IPS DF 4.7 (cell line): ENCODE measurements around the gene TBL3.
"Not testable (repeated sequence)": the region's sequence is repeated elsewhere in the genome, so short reads cannot be mapped to it uniquely, and the experiment has no call there.

ENCODE experiments used
- DNase-seq: peaks from one replicate; pipeline ENCODE4 v3.0.0-alpha.2; 2013; ENCODE audit warnings: low spot score; ENCODE audit errors: extremely low read depth

TBL3 gene

GRCh38 chr16:1942810-1943726 is 28.8 kb upstream of the TBL3 start, which contains the start of gene MSRB1:
TSS of gene MSRB1 (minus strand) at chr16:1943199. CDS start at chr16:1943156, 43 bp downstream.
- DNase-seq: no peak

GRCh38 chr16:1944612-1945199 is 27.1 kb upstream of the TBL3 start:
- DNase-seq: no peak

- no peak for DNase-seq
These were observed 26.1 kb upstream of the TBL3 start for GRCh38 chr16:1945559-1946391.

GRCh38 chr16:1946495-1947368 is 25.1 kb upstream of the TBL3 start:
- DNase-seq: no peak

- DNase-seq: no peak
These were observed 24.5 kb upstream of the TBL3 start for GRCh38 chr16:1947369-1947670.

- DNase-seq: no peak
These were observed 22.3 kb upstream of the TBL3 start for GRCh38 chr16:1949507-1949906.

GRCh38 chr16:1950047-1950446 is 21.8 kb upstream of the TBL3 start:
- DNase-seq: no peak

GRCh38 chr16:1950559-1950958 is 21.3 kb upstream of the TBL3 start:
- DNase-seq: no peak

- DNase-seq: no peak
These were observed 18.1 kb upstream of the TBL3 start for GRCh38 chr16:1953734-1954133.

GRCh38 chr16:1957434-1958142 is 14.3 kb upstream of the TBL3 start:
- not testable (repeated sequence) for DNase-seq

- DNase-seq: not testable (repeated sequence)
These were observed 13.7 kb upstream of the TBL3 start for GRCh38 chr16:1958143-1958491.

GRCh38 chr16:1958715-1959268 is 13.1 kb upstream of the TBL3 start:
- no peak for DNase-seq

GRCh38 chr16:1959269-1960039 is 12.4 kb upstream of the TBL3 start, which contains the start of gene NDUFB10:
TSS of gene NDUFB10 (plus strand) at chr16:1959538. CDS start at chr16:1959625, 87 bp downstream.
- no peak for DNase-seq

GRCh38 chr16:1960665-1961630 is 10.9 kb upstream of the TBL3 start:
- DNase-seq: no peak

GRCh38 chr16:1961651-1962067 is 10.2 kb upstream of the TBL3 start:
- no peak for DNase-seq

- not testable (repeated sequence) for DNase-seq
These were observed 9.4 kb upstream of the TBL3 start for GRCh38 chr16:1962161-1963153.
